ENCODE data around the gene ADGRV1.

Gene ADGRV1

GRCh38 chr5:91188755-91189154 lies 630.2 kb downstream of the ADGRV1 start:
- no peak overlapping the region for H2AFZ ChIP-seq (ENCODE audit: low read depth, low read length, severe bottlenecking)
- no peaks in the 10 kb centered on the region for H4K20me1 ChIP-seq (ENCODE audit: low read depth, low read length)
- no peak overlapping the region for H3K4me3 ChIP-seq (ENCODE audit: insufficient read depth, low read length, poor library complexity, severe bottlenecking)
- no peaks in the 10 kb centered on the region for H3K36me3 ChIP-seq (ENCODE audit: low read length)
- H3K9ac ChIP-seq (ENCODE audit: low read length), result no peak overlapping the region
- no peak overlapping the region for H3K27ac ChIP-seq (ENCODE audit: low read depth, low read length)
- no peaks in the 10 kb centered on the region for H3K9me3 ChIP-seq (ENCODE audit: insufficient read depth, low read length)
- H3K4me2 ChIP-seq (ENCODE audit: low read depth, low read length, poor library complexity, severe bottlenecking), result no peak overlapping the region
- H3K27me3 ChIP-seq (ENCODE audit: low read length), result no peaks in the 10 kb centered on the region
- TF ChIP-seq EZH2phosphoT487 (conservative IDR thresholded peaks at IDR 0.05; ENCODE audit: low read length) (no peak), CTCF (IDR thresholded peaks at IDR 0.05; ENCODE audit: insufficient read depth, low read length, poor library complexity, severe bottlenecking) (no peak)
- no peaks in the 10 kb centered on the region for H3F3A ChIP-seq (ENCODE audit: insufficient read depth)
- H3K79me2 ChIP-seq (ENCODE audit: insufficient read depth, low read length), result no peaks in the 10 kb centered on the region
- H3K9me2 ChIP-seq (replicated peaks; ENCODE audit: insufficient read depth, low read length), result no peaks in the 10 kb centered on the region

GRCh38 chr5:91189480-91190313 lies 631.1 kb downstream of the ADGRV1 start:
- H3K9me2 ChIP-seq (replicated peaks; ENCODE audit: insufficient read depth, low read length), result no peaks in the 10 kb centered on the region
- no peaks in the 10 kb centered on the region for H3K9me3 ChIP-seq (ENCODE audit: insufficient read depth, low read length)
- H3K36me3 ChIP-seq (ENCODE audit: low read length), result no peaks in the 10 kb centered on the region
- no peaks in the 10 kb centered on the region for H4K20me1 ChIP-seq (ENCODE audit: low read depth, low read length)
- no peaks in the 10 kb centered on the region for H3K27me3 ChIP-seq (ENCODE audit: low read length)
- no peak overlapping the region for H3K4me2 ChIP-seq (ENCODE audit: low read depth, low read length, poor library complexity, severe bottlenecking)
- H3K4me3 ChIP-seq (ENCODE audit: insufficient read depth, low read length, poor library complexity, severe bottlenecking), result no peak overlapping the region
- no peak overlapping the region for H3K9ac ChIP-seq (ENCODE audit: low read length)
- H3K79me2 ChIP-seq (ENCODE audit: insufficient read depth, low read length), result no peaks in the 10 kb centered on the region
- H3K27ac ChIP-seq (ENCODE audit: low read depth, low read length), result no peak overlapping the region
- no peaks in the 10 kb centered on the region for H3F3A ChIP-seq (ENCODE audit: insufficient read depth)
- TF ChIP-seq EZH2phosphoT487 (conservative IDR thresholded peaks at IDR 0.05; ENCODE audit: low read length) (no peak), CTCF (IDR thresholded peaks at IDR 0.05; ENCODE audit: insufficient read depth, low read length, poor library complexity, severe bottlenecking) (no peak)
- no peak overlapping the region for H2AFZ ChIP-seq (ENCODE audit: low read depth, low read length, severe bottlenecking)

GRCh38 chr5:91190314-91190690 lies 631.7 kb downstream of the ADGRV1 start:
- H3K9me3 ChIP-seq (ENCODE audit: insufficient read depth, low read length), result no peaks in the 10 kb centered on the region
- H2AFZ ChIP-seq (ENCODE audit: low read depth, low read length, severe bottlenecking), result no peak overlapping the region
- H3K4me2 ChIP-seq (ENCODE audit: low read depth, low read length, poor library complexity, severe bottlenecking), result no peak overlapping the region
- no peak overlapping the region for H3K27ac ChIP-seq (ENCODE audit: low read depth, low read length)
- H4K20me1 ChIP-seq (ENCODE audit: low read depth, low read length), result no peaks in the 10 kb centered on the region
- H3K9me2 ChIP-seq (replicated peaks; ENCODE audit: insufficient read depth, low read length), result no peaks in the 10 kb centered on the region
- H3K27me3 ChIP-seq (ENCODE audit: low read length), result no peaks in the 10 kb centered on the region
- H3K36me3 ChIP-seq (ENCODE audit: low read length), result no peaks in the 10 kb centered on the region
- no peak overlapping the region for H3K4me3 ChIP-seq (ENCODE audit: insufficient read depth, low read length, poor library complexity, severe bottlenecking)
- no peaks in the 10 kb centered on the region for H3F3A ChIP-seq (ENCODE audit: insufficient read depth)
- TF ChIP-seq CTCF (IDR thresholded peaks at IDR 0.05; ENCODE audit: insufficient read depth, low read length, poor library complexity, severe bottlenecking), result no peak
- no peak for TF ChIP-seq EZH2phosphoT487 (conservative IDR thresholded peaks at IDR 0.05; ENCODE audit: low read length)
- H3K79me2 ChIP-seq (ENCODE audit: insufficient read depth, low read length), result no peaks in the 10 kb centered on the region
- no peak overlapping the region for H3K9ac ChIP-seq (ENCODE audit: low read length)

Data from SU-DHL-6 (cell line).